ENCODE measurements around the gene TBRG4.

Gene TBRG4

GRCh38 chr7:45100761-45101480, 10.6 kb downstream of the TBRG4 start:
- Histone ChIP-seq H3K4me3 (ENCODE audit: low read depth in 1 of 2, low read length in 2 of 2) (no peak overlapping the region), H3K36me3 (ENCODE audit: insufficient read depth, low read length) (peaks cover 70% of the 10 kb centered on the region), H4K20me1 (ENCODE audit: insufficient read depth, low read length) (peaks cover 62% of the 10 kb centered on the region), H3K9ac (ENCODE audit: low read depth, low read length) (no peak overlapping the region), H3K9me3 (ENCODE audit: insufficient read depth, low read length, severe bottlenecking) (no peaks in the 10 kb centered on the region), H2AFZ (ENCODE audit: low read depth, low read length) (no peak overlapping the region), H3K27ac (ENCODE audit: low read length) (no peak overlapping the region), H3K27me3 (ENCODE audit: insufficient read depth, low read length, poor library complexity) (no peaks in the 10 kb centered on the region), H3K79me2 (ENCODE audit: insufficient read depth, low read length) (peaks cover 9% of the 10 kb centered on the region), H3K4me1 (ENCODE audit: insufficient read depth, low read length) (no peaks in the 10 kb centered on the region), H3K4me2 (ENCODE audit: insufficient read depth, low read length) (no peak overlapping the region)
- ATAC-seq (ENCODE audit: insufficient read depth, low read depth) = no peak
- TF ChIP-seq EZH2 (IDR thresholded peaks at IDR 0.05; ENCODE audit: borderline replicate concordance, low read depth, low read length, severe bottlenecking) (no peak), CTCF (IDR thresholded peaks at IDR 0.05; ENCODE audit: borderline replicate concordance, extremely low read depth, low read length, poor library complexity, severe bottlenecking) (no peak)
- no peak for DNase-seq

- ATAC-seq (ENCODE audit: insufficient read depth, low read depth) = peak; percentile 17; the same call in 2 of the 3 replicates
- TF ChIP-seq EZH2 (IDR thresholded peaks at IDR 0.05; ENCODE audit: borderline replicate concordance, low read depth, low read length, severe bottlenecking) (no peak), CTCF (IDR thresholded peaks at IDR 0.05; ENCODE audit: borderline replicate concordance, extremely low read depth, low read length, poor library complexity, severe bottlenecking) (no peak)
Observed at GRCh38 chr7:45099891-45100760, 11.4 kb downstream of the TBRG4 start.

GRCh38 chr7:45098983-45099839, 12.3 kb downstream of the TBRG4 start:
- Histone ChIP-seq H3K9me3 (ENCODE audit: insufficient read depth, low read length, severe bottlenecking) (no peaks in the 10 kb centered on the region), H3K9ac (ENCODE audit: low read depth, low read length) (no peak overlapping the region), H4K20me1 (ENCODE audit: insufficient read depth, low read length) (peaks cover 45% of the 10 kb centered on the region), H3K27ac (ENCODE audit: low read length) (no peak overlapping the region), H3K4me2 (ENCODE audit: insufficient read depth, low read length) (no peak overlapping the region), H3K4me1 (ENCODE audit: insufficient read depth, low read length) (no peaks in the 10 kb centered on the region), H2AFZ (ENCODE audit: low read depth, low read length) (no peak overlapping the region), H3K27me3 (ENCODE audit: insufficient read depth, low read length, poor library complexity) (no peaks in the 10 kb centered on the region), H3K4me3 (ENCODE audit: low read depth in 1 of 2, low read length in 2 of 2) (no peak overlapping the region), H3K36me3 (ENCODE audit: insufficient read depth, low read length) (peaks cover 53% of the 10 kb centered on the region), H3K79me2 (ENCODE audit: insufficient read depth, low read length) (no peaks in the 10 kb centered on the region)
- ATAC-seq (ENCODE audit: insufficient read depth, low read depth) (peak; percentile 39; the same call in 2 of the 3 replicates), DNase-seq (no peak)
- TF ChIP-seq EZH2 (IDR thresholded peaks at IDR 0.05; ENCODE audit: borderline replicate concordance, low read depth, low read length, severe bottlenecking) = no peak
- no peak for TF ChIP-seq CTCF (IDR thresholded peaks at IDR 0.05; ENCODE audit: borderline replicate concordance, extremely low read depth, low read length, poor library complexity, severe bottlenecking)

More at GRCh38 chr7:45099891-45100760, 11.4 kb downstream of the TBRG4 start:
- Histone ChIP-seq H2AFZ (ENCODE audit: low read depth, low read length) (no peak overlapping the region), H3K27ac (ENCODE audit: low read length) (no peak overlapping the region), H3K36me3 (ENCODE audit: insufficient read depth, low read length) (peaks cover 62% of the 10 kb centered on the region), H3K27me3 (ENCODE audit: insufficient read depth, low read length, poor library complexity) (no peaks in the 10 kb centered on the region), H3K9me3 (ENCODE audit: insufficient read depth, low read length, severe bottlenecking) (no peaks in the 10 kb centered on the region), H3K4me1 (ENCODE audit: insufficient read depth, low read length) (no peaks in the 10 kb centered on the region), H3K4me2 (ENCODE audit: insufficient read depth, low read length) (no peak overlapping the region), H3K4me3 (ENCODE audit: low read depth in 1 of 2, low read length in 2 of 2) (no peak overlapping the region), H4K20me1 (ENCODE audit: insufficient read depth, low read length) (peaks cover 54% of the 10 kb centered on the region), H3K79me2 (ENCODE audit: insufficient read depth, low read length) (peaks cover 2% of the 10 kb centered on the region; the same call in 1 of the 2 replicates), H3K9ac (ENCODE audit: low read depth, low read length) (no peak overlapping the region)
- no peak for DNase-seq
